D721Med (cell line): ENCODE results near the gene GID8.

ENCODE experiments used
- DNase-seq: peaks from one replicate; pipeline ENCODE4 v3.0.0; 2011; ENCODE audit warnings: low spot score; ENCODE audit not compliant: insufficient read length
- FAIRE-seq: peaks from 2 replicates; lab custom pipeline; 2011; peaks lifted over from hg19 to GRCh38; lab: Jason Lieb, UNC
- TF ChIP-seq, protein P1 (sequence below): IDR thresholded peaks from 2 replicates; pipeline ENCODE4 v1.5.1; 2012; ENCODE audit warnings: mild to moderate bottlenecking, control low read depth; ENCODE audit not compliant: insufficient read depth; ENCODE audit errors: missing control alignments

Gene GID8

GRCh38 chr20:62898093-62898964 lies 39.6 kb upstream of the GID8 start:
- DNase-seq (no peak), FAIRE-seq (no peak)
- TF ChIP-seq, protein P1, sequence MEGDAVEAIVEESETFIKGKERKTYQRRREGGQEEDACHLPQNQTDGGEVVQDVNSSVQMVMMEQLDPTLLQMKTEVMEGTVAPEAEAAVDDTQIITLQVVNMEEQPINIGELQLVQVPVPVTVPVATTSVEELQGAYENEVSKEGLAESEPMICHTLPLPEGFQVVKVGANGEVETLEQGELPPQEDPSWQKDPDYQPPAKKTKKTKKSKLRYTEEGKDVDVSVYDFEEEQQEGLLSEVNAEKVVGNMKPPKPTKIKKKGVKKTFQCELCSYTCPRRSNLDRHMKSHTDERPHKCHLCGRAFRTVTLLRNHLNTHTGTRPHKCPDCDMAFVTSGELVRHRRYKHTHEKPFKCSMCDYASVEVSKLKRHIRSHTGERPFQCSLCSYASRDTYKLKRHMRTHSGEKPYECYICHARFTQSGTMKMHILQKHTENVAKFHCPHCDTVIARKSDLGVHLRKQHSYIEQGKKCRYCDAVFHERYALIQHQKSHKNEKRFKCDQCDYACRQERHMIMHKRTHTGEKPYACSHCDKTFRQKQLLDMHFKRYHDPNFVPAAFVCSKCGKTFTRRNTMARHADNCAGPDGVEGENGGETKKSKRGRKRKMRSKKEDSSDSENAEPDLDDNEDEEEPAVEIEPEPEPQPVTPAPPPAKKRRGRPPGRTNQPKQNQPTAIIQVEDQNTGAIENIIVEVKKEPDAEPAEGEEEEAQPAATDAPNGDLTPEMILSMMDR = no peak

GRCh38 chr20:62898970-62899632 lies 38.8 kb upstream of the GID8 start:
- TF ChIP-seq, protein P1 = no peak
- no peak for FAIRE-seq
- DNase-seq = no peak

DNA sequence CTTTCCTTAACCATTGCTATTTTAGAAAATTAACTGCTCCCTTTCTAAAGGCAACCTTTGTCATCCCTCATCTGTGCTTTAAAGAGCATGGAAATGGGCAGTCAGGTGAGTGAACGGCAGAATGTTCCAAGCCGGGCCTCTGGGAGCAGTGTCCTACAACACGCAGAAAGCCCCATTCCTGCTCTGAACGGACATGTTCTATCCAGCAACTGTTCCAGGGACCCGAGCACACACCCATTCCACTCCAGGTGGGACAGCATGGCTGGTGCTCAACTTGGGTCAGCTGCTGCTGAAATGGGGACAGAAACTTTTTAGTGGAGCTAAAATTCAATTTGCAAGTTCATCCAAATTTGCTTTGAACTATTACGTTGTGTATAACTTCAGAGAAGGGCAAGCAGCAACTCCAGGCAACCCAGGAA lies 38.3 kb upstream of the GID8 start:
- TF ChIP-seq, protein P1 = no peak
- DNase-seq = no peak
- FAIRE-seq = no peak

DNA sequence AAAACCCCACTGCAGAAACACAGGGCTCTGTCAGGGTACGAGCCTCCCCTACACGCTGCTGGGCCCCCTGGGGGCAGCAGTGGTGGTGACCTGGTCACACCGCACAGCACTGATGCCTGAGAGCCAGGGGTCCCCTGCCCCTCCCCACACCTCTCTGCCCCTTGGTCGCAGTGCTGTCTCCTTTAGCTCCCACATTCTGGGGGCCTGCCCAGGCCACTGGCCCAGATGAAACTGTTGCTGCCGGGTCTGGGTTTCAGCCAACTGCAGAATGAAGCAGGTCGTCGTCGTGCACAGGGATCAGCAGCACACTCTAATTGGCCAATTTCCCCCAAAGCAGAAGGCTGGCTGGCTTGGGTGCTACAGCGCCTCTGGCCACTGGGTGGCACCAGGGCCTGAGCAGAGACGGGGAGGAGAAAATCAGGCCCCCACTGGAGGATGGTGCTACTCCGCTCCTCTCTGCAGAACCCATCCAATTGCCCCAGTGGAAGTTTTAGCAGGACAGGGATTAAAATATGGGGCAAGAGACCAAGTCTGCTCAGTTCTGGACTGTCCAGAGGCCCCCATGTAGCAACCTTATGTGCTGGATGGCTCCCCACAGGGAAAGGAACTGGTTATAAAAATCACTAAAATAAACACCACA lies 37.8 kb upstream of the GID8 start:
- TF ChIP-seq, protein P1 = peak; percentile 78
- DNase-seq = peak; percentile 85
- FAIRE-seq = no peak

DNA sequence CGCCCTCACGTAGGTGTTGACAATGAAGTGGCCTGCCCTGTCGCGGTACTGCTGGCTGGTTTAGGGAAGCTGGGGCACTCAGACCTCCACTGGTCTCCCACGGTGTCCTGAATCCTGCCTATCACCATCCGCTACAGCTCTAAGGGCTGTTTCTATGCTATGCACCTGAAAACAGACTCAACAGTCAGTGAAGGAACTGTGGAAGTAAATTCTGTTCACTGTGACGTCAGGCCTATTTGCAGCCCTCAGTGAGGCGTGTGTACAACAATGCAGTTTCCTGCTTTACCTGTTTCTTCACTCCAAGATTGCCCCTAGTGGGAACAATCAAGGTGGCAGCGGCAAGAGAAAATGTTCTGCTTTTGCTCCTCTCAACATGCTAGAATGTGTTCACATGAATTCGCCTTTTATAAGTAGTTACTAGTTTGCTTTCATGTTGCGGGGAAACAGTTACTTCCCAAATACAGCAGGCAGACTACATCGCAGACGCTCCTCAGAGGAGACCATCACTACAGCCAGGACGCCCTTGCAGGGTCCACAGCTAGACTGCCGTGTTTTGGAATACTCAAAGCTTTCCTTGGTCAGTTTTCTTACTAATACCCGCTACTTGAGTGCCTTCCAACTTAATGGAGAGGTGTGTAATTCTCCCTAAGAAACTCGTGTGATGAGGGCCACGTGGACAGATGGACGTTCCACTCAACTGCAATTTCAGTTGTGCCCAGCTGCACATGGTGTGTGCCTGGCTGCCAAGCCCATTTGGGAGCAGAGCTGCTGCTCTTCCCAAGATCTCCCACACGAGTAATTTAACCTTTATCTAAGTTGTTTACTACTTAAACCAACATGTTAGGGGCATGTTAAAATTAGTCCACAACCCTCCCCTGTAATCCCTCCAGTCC lies 37.0 kb upstream of the GID8 start:
- DNase-seq (no peak), FAIRE-seq (no peak)
- TF ChIP-seq, protein P1 = peak; percentile 11

GRCh38 chr20:62901891-62902290 lies 36.1 kb upstream of the GID8 start:
- TF ChIP-seq, protein P1 = no peak
- FAIRE-seq (no peak), DNase-seq (no peak)
